DOHH2 (cell line): ENCODE results near the gene ABCD3.

Source experiments
- H3F3A ChIP-seq: fragments of 200-600 bp; sonication (generic), shearing (Covaris generic); 2 replicates; pipeline ENCODE4 v1.6.0; 2016; ENCODE audit warnings: antibody characterized with exemption, mild to moderate bottlenecking; ENCODE audit not compliant: control insufficient read depth, insufficient read depth
- H3K27ac ChIP-seq: fragments of 200-600 bp; sonication (generic); 2 replicates; pipeline ENCODE4 v1.5.1; 2014; ENCODE audit warnings: low read depth, mild to moderate bottlenecking, low read length, moderate library complexity
- H3K27me3 ChIP-seq: fragments of 200-600 bp; sonication (generic); 2 replicates; pipeline ENCODE4 v1.6.1; 2014; ENCODE audit warnings: mild to moderate bottlenecking, low read length, mixed read lengths; ENCODE audit not compliant: control insufficient read depth
- H3K36me3 ChIP-seq: fragments of 200-600 bp; sonication (generic); 2 replicates; pipeline ENCODE4 v1.6.1; 2014; ENCODE audit warnings: mild to moderate bottlenecking, low read length, moderate library complexity, mixed read lengths; ENCODE audit not compliant: control insufficient read depth
- H3K4me1 ChIP-seq: fragments of 200-600 bp; sonication (generic); 2 replicates; pipeline ENCODE4 v1.6.1; 2014; ENCODE audit warnings: mild to moderate bottlenecking, low read length, mixed read lengths; ENCODE audit not compliant: control insufficient read depth
- H3K4me2 ChIP-seq: fragments of 200-600 bp; sonication (generic); 2 replicates; pipeline ENCODE4 v1.6.0; 2014; ENCODE audit warnings: mild to moderate bottlenecking, low read length, moderate library complexity
- H3K4me3 ChIP-seq: fragments of 200-600 bp; sonication (generic); 2 replicates; pipeline ENCODE4 v1.5.1; 2014; ENCODE audit warnings: mild to moderate bottlenecking, low read length, mixed read lengths
- H3K79me2 ChIP-seq: fragments of 200-600 bp; sonication (generic); 2 replicates; pipeline ENCODE4 v1.6.1; 2014; ENCODE audit warnings: mild to moderate bottlenecking, low read length, mixed read lengths; ENCODE audit not compliant: control insufficient read depth
- H3K9me2 ChIP-seq: fragments of 200-600 bp; sonication (generic); replicated peaks from 2 replicates; pipeline ENCODE4 v1.6.1; 2014; ENCODE audit warnings: mild to moderate bottlenecking, low read length, mixed read lengths; ENCODE audit not compliant: control insufficient read depth
- H3K9me3 ChIP-seq: fragments of 200-600 bp; sonication (generic); 2 replicates; pipeline ENCODE4 v1.6.1; 2014; ENCODE audit warnings: antibody characterized with exemption, low read length, mixed read lengths; ENCODE audit not compliant: control insufficient read depth, insufficient read depth
- H4K20me1 ChIP-seq: fragments of 200-600 bp; sonication (generic); 2 replicates; pipeline ENCODE4 v1.6.0; 2014; ENCODE audit warnings: low read depth, mild to moderate bottlenecking, antibody characterized with exemption, low read length, moderate library complexity; ENCODE audit not compliant: control insufficient read depth, insufficient read depth
- CTCF ChIP-seq: fragments of 200-600 bp; sonication (generic); IDR thresholded peaks from one replicate; pipeline ENCODE4 v1.5.1; 2014; ENCODE audit warnings: antibody characterized with exemption, mild to moderate bottlenecking, low read depth, low read length; ENCODE audit not compliant: poor library complexity, severe bottlenecking
- EZH2phosphoT487 ChIP-seq: fragments of 200-600 bp; sonication (generic); IDR thresholded peaks from 2 replicates; pipeline ENCODE4 v1.6.1; 2017; ENCODE audit warnings: borderline replicate concordance, mild to moderate bottlenecking, antibody characterized with exemption, low read length, moderate library complexity, mixed read lengths

ABCD3 gene

DNA sequence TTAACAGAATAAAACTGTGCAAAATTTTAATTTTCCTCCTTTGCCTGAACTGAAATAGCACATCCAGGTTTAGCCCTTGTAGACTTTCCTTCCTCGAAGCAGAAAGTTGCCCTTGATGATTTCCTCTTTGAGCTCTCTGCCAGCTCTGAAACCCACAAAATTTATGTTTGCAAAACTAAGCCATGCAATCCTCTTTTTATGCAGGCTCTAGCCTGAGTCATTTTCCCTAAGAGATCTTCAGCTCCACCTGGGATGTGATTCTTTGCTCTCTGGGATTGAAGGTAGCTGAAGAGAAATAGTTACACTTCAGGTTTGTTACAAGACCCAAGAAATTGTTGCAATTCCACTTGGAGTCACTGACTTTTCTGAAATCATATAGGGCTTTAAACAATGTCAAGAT lies 124.8 kb downstream of the ABCD3 start:
- H3K4me3 ChIP-seq: no peak overlapping the region
- no peak overlapping the region for H3K4me2 ChIP-seq

DNA sequence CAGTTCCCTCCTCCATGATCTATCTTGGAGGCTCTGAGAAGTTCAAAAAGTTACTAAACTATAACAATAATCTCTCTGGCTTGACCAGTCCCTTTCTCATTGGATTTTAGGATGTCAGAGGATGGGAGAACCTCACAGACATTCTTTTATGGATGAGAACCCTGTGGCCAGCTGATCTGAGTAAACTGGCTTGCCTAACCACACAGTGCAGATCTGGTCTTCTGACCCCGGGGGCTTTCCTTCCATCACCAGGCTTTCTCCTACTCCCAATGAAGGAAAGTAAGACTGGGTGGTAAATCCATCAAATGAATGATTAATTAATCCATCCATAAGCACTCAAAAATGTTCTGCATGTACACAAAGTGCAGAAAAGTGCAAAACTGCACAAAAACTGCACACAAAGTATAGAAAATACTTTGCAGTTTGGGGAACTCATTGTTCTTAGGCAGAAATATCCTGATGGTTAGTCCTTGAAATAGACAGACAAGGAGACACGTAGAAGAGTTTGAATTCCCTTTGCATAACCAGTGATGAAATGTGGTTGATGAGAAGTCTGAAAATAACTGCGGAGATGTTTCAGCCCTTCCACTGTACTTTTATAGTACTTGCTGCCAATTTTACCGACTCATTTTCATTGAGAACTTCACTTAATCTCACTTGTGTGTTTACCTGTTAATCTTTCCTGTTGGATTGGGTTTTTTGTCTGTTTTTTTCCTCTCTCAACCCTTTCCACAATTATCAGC lies 125.9 kb downstream of the ABCD3 start:
- H3K36me3 ChIP-seq: no peaks in the 10 kb centered on the region
- H3K79me2 ChIP-seq: no peaks in the 10 kb centered on the region
- TF ChIP-seq EZH2phosphoT487 (no peak), CTCF (no peak)
- no peaks in the 10 kb centered on the region for H4K20me1 ChIP-seq
- no peak overlapping the region for H3K4me3 ChIP-seq
- no peak overlapping the region for H3K27ac ChIP-seq
- no peaks in the 10 kb centered on the region for H3K4me1 ChIP-seq
- H3K27me3 ChIP-seq: no peaks in the 10 kb centered on the region; the same call in 1 of the 2 replicates
- H3K4me2 ChIP-seq: no peak overlapping the region
- no peaks in the 10 kb centered on the region for H3K9me3 ChIP-seq
- no peaks in the 10 kb centered on the region for H3K9me2 ChIP-seq
- no peaks in the 10 kb centered on the region for H3F3A ChIP-seq

More for the DNA sequence above, 124.8 kb downstream of the ABCD3 start:
- no peaks in the 10 kb centered on the region for H3K79me2 ChIP-seq
- H3K36me3 ChIP-seq: no peaks in the 10 kb centered on the region
- no peaks in the 10 kb centered on the region for H3F3A ChIP-seq
- H3K9me3 ChIP-seq: no peaks in the 10 kb centered on the region
- no peaks in the 10 kb centered on the region for H4K20me1 ChIP-seq
- no peaks in the 10 kb centered on the region for H3K9me2 ChIP-seq
- H3K27ac ChIP-seq: no peak overlapping the region
- H3K4me1 ChIP-seq: no peaks in the 10 kb centered on the region
- no peaks in the 10 kb centered on the region; the same call in 1 of the 2 replicates for H3K27me3 ChIP-seq
- TF ChIP-seq CTCF: no peak
- no peak for TF ChIP-seq EZH2phosphoT487

GRCh38 chr1:94544706-94545490 lies 126.7 kb downstream of the ABCD3 start:
- H3F3A ChIP-seq: no peaks in the 10 kb centered on the region
- H3K9me3 ChIP-seq: no peaks in the 10 kb centered on the region
- H3K9me2 ChIP-seq: no peaks in the 10 kb centered on the region
- H3K4me3 ChIP-seq: no peak overlapping the region
- no peaks in the 10 kb centered on the region for H3K36me3 ChIP-seq
- H3K79me2 ChIP-seq: no peaks in the 10 kb centered on the region
- no peak overlapping the region for H3K27ac ChIP-seq
- H3K27me3 ChIP-seq: no peaks in the 10 kb centered on the region; the same call in 1 of the 2 replicates
- no peak overlapping the region for H3K4me2 ChIP-seq
- no peak for TF ChIP-seq CTCF
- TF ChIP-seq EZH2phosphoT487: no peak
- no peaks in the 10 kb centered on the region for H3K4me1 ChIP-seq
- no peaks in the 10 kb centered on the region for H4K20me1 ChIP-seq
